ENCODE measurements around the gene SIN3B. TPM values are rescaled to one million over a fixed set of nuclear protein-coding genes. Genes with fewer than 3 reads are reported as not detected.

Gene SIN3B
- total and polyA plus RNA-seq, 9 donors, result 35.3 to 92.0 (median 56.9) TPM

- Histone ChIP-seq H3K36me3 (no peaks in the 10 kb centered on the region), H3K4me1 (ENCODE audit: insufficient read depth) (no peaks in the 10 kb centered on the region), H3K9me3 (peaks cover 0 to under 1% of the 10 kb centered on the region in 2 donors), H3K27me3 (no peaks in the 10 kb centered on the region), H3K4me3 (no peak overlapping the region), H3K27ac (no peak overlapping the region)
- intact Hi-C loops (cut with DNase I), result no loop called here
- DNase-seq, result no peak
- 71 to 89% (median 87%) methylated on average over 4 of the region's 4 CpGs for WGBS, 3 donors
- no peak for TF ChIP-seq CTCF (IDR thresholded peaks at IDR 0.05)
- TF ChIP-seq POLR2A (IDR thresholded peaks at IDR 0.05), result no peak
- TF ChIP-seq EP300 (IDR thresholded peaks at IDR 0.05), result no peak
Observed at GRCh38 chr19:16919496-16919895, 90.3 kb downstream of the SIN3B start.

- intact Hi-C loops (cut with DNase I), result no loop called here
- Histone ChIP-seq H3K4me3 (no peak overlapping the region), H3K27me3 (no peaks in the 10 kb centered on the region), H3K36me3 (no peaks in the 10 kb centered on the region), H3K9me3 (no peaks in the 10 kb centered on the region), H3K4me1 (ENCODE audit: insufficient read depth) (no peaks in the 10 kb centered on the region), H3K27ac (no peak overlapping the region)
- DNase-seq, result no peak
- TF ChIP-seq CTCF (IDR thresholded peaks at IDR 0.05) (no peak), EP300 (IDR thresholded peaks at IDR 0.05) (no peak)
- WGBS, 3 donors, result 68 to 79% (median 77%) methylated on average over 12 of the region's 12 CpGs
Observed at GRCh38 chr19:16920816-16921529, 91.8 kb downstream of the SIN3B start.

GRCh38 chr19:16921766-16922591 is 92.8 kb downstream of the SIN3B start:
- intact Hi-C loops (cut with DNase I), result no loop called here
- DNase-seq, result no peak
- no peaks in the 10 kb centered on the region for H3K4me1 ChIP-seq (ENCODE audit: insufficient read depth)

GRCh38 chr19:16922592-16922934 is 93.4 kb downstream of the SIN3B start:
- intact Hi-C loops (cut with DNase I), result no loop called here
- no peak for TF ChIP-seq POLR2A (IDR thresholded peaks at IDR 0.05)
- whole genome bisulfite sequencing, 3 donors, result 76 to 90% (median 83%) methylated on average over 1 of the region's 1 CpG
- H3K4me3 ChIP-seq, result no peak overlapping the region
- no peaks in the 10 kb centered on the region for H3K9me3 ChIP-seq
- no peaks in the 10 kb centered on the region for H3K27me3 ChIP-seq
- H3K36me3 ChIP-seq, result no peaks in the 10 kb centered on the region
- no peak overlapping the region for H3K27ac ChIP-seq
- H3K4me1 ChIP-seq (ENCODE audit: insufficient read depth), result no peaks in the 10 kb centered on the region
- DNase-seq, result no peak

More at GRCh38 chr19:16921766-16922591, 92.8 kb downstream of the SIN3B start:
- Histone ChIP-seq H3K27ac (no peak overlapping the region), H3K27me3 (no peaks in the 10 kb centered on the region), H3K4me3 (no peak overlapping the region), H3K36me3 (no peaks in the 10 kb centered on the region), H3K9me3 (no peaks in the 10 kb centered on the region)
- TF ChIP-seq POLR2A (IDR thresholded peaks at IDR 0.05) (no peak), CTCF (IDR thresholded peaks at IDR 0.05) (no peak), EP300 (IDR thresholded peaks at IDR 0.05) (no peak)
- whole genome bisulfite sequencing, 3 donors, result 89 to 96% (median 90%) methylated on average over 21 of the region's 21 CpGs

GRCh38 chr19:16922949-16923348 is 93.8 kb downstream of the SIN3B start:
- Histone ChIP-seq H3K27ac (no peak overlapping the region), H3K36me3 (no peaks in the 10 kb centered on the region), H3K4me3 (no peak overlapping the region), H3K27me3 (no peaks in the 10 kb centered on the region), H3K9me3 (no peaks in the 10 kb centered on the region), H3K4me1 (ENCODE audit: insufficient read depth) (no peaks in the 10 kb centered on the region)
- TF ChIP-seq CTCF (IDR thresholded peaks at IDR 0.05) (no peak), POLR2A (IDR thresholded peaks at IDR 0.05) (no peak), EP300 (IDR thresholded peaks at IDR 0.05) (no peak)
- 92 to 95% (median 92%) methylated on average over 13 of the region's 13 CpGs for WGBS, 3 donors
- DNase-seq, result no peak
- intact Hi-C loops (cut with DNase I), result no loop called here

Measured in ovary (tissue), 9 donors.